ENCODE measurements around the gene FBXO33.

The FBXO33 gene

GRCh38 chr14:39416072-39416471 is 16.2 kb downstream of the FBXO33 start:
- Mint-ChIP-seq H3K27me3 (no peaks in the 10 kb centered on the region), H3K9me3 (peaks cover 30% of the 10 kb centered on the region), H3K4me1 (ENCODE audit: low read depth) (peaks cover 17% of the 10 kb centered on the region), H3K4me3 (no peak overlapping the region), H3K27ac (no peak overlapping the region), H3K36me3 (ENCODE audit: low read depth) (peaks cover 66% of the 10 kb centered on the region)

GRCh38 chr14:39406560-39406959 is 25.7 kb downstream of the FBXO33 start:
- H3K36me3 Mint-ChIP-seq (ENCODE audit: low read depth): peaks cover 28% of the 10 kb centered on the region
- H3K4me3 Mint-ChIP-seq: no peak overlapping the region
- H3K9me3 Mint-ChIP-seq: peaks cover 13% of the 10 kb centered on the region
- H3K27ac Mint-ChIP-seq: no peak overlapping the region
- peaks cover 31% of the 10 kb centered on the region for H3K4me1 Mint-ChIP-seq (ENCODE audit: low read depth)
- no peaks in the 10 kb centered on the region for H3K27me3 Mint-ChIP-seq

- Mint-ChIP-seq H3K27me3 (no peaks in the 10 kb centered on the region), H3K4me3 (no peak overlapping the region), H3K36me3 (ENCODE audit: low read depth) (peaks cover 43% of the 10 kb centered on the region), H3K4me1 (ENCODE audit: low read depth) (peaks cover 24% of the 10 kb centered on the region), H3K9me3 (no peaks in the 10 kb centered on the region), H3K27ac (no peak overlapping the region)
These were observed 33.9 kb downstream of the FBXO33 start for GRCh38 chr14:39398382-39398781.

- Mint-ChIP-seq H3K27ac (no peak overlapping the region), H3K27me3 (no peaks in the 10 kb centered on the region), H3K36me3 (ENCODE audit: low read depth) (peaks cover 42% of the 10 kb centered on the region), H3K4me3 (no peak overlapping the region), H3K9me3 (no peaks in the 10 kb centered on the region), H3K4me1 (ENCODE audit: low read depth) (peaks cover 24% of the 10 kb centered on the region)
These were observed 35.8 kb downstream of the FBXO33 start for GRCh38 chr14:39396448-39396847.

- Mint-ChIP-seq H3K36me3 (ENCODE audit: low read depth) (peaks cover 37% of the 10 kb centered on the region), H3K27ac (peak overlapping the region; percentile 87), H3K9me3 (no peaks in the 10 kb centered on the region), H3K4me3 (no peak overlapping the region), H3K4me1 (ENCODE audit: low read depth) (peaks cover 24% of the 10 kb centered on the region), H3K27me3 (no peaks in the 10 kb centered on the region)
These were observed 36.5 kb downstream of the FBXO33 start for GRCh38 chr14:39395555-39396254.

GRCh38 chr14:39393289-39393688 is 38.9 kb downstream of the FBXO33 start:
- Mint-ChIP-seq H3K4me3 (no peak overlapping the region), H3K27me3 (no peaks in the 10 kb centered on the region), H3K27ac (no peak overlapping the region)

GRCh38 chr14:39384177-39384576 is 48.1 kb downstream of the FBXO33 start:
- Mint-ChIP-seq H3K27me3 (no peaks in the 10 kb centered on the region), H3K9me3 (no peaks in the 10 kb centered on the region), H3K4me3 (no peak overlapping the region), H3K36me3 (ENCODE audit: low read depth) (peaks cover 10% of the 10 kb centered on the region), H3K4me1 (ENCODE audit: low read depth) (peaks cover 27% of the 10 kb centered on the region), H3K27ac (no peak overlapping the region)

More at GRCh38 chr14:39393289-39393688, 38.9 kb downstream of the FBXO33 start:
- H3K4me1 Mint-ChIP-seq (ENCODE audit: low read depth): peaks cover 24% of the 10 kb centered on the region
- H3K9me3 Mint-ChIP-seq: no peaks in the 10 kb centered on the region
- peaks cover 34% of the 10 kb centered on the region for H3K36me3 Mint-ChIP-seq (ENCODE audit: low read depth)

GRCh38 chr14:39383741-39384140 is 48.5 kb downstream of the FBXO33 start:
- Mint-ChIP-seq H3K27ac (no peak overlapping the region), H3K9me3 (no peaks in the 10 kb centered on the region), H3K4me3 (no peak overlapping the region), H3K27me3 (no peaks in the 10 kb centered on the region), H3K4me1 (ENCODE audit: low read depth) (peaks cover 27% of the 10 kb centered on the region), H3K36me3 (ENCODE audit: low read depth) (peaks cover 10% of the 10 kb centered on the region)

- Mint-ChIP-seq H3K4me3 (no peak overlapping the region), H3K36me3 (ENCODE audit: low read depth) (peaks cover 5% of the 10 kb centered on the region), H3K27ac (peak overlapping the region; percentile 28), H3K27me3 (no peaks in the 10 kb centered on the region), H3K9me3 (no peaks in the 10 kb centered on the region), H3K4me1 (ENCODE audit: low read depth) (peaks cover 27% of the 10 kb centered on the region)
These were observed 49.1 kb downstream of the FBXO33 start for GRCh38 chr14:39383026-39383660.

GRCh38 chr14:39382463-39382862 is 49.8 kb downstream of the FBXO33 start:
- no peak overlapping the region for H3K27ac Mint-ChIP-seq
- H3K27me3 Mint-ChIP-seq: no peaks in the 10 kb centered on the region
- H3K9me3 Mint-ChIP-seq: no peaks in the 10 kb centered on the region
- H3K36me3 Mint-ChIP-seq (ENCODE audit: low read depth): peaks cover 5% of the 10 kb centered on the region
- H3K4me1 Mint-ChIP-seq (ENCODE audit: low read depth): peaks cover 27% of the 10 kb centered on the region
- no peak overlapping the region for H3K4me3 Mint-ChIP-seq

- H3K27me3 Mint-ChIP-seq: no peaks in the 10 kb centered on the region
- H3K9me3 Mint-ChIP-seq: no peaks in the 10 kb centered on the region
These were observed 50.9 kb downstream of the FBXO33 start for GRCh38 chr14:39381366-39381765.

GRCh38 chr14:39376667-39377403 is 55.4 kb downstream of the FBXO33 start:
- H3K9me3 Mint-ChIP-seq: no peaks in the 10 kb centered on the region

More at GRCh38 chr14:39381366-39381765, 50.9 kb downstream of the FBXO33 start:
- Mint-ChIP-seq H3K27ac (no peak overlapping the region), H3K36me3 (ENCODE audit: low read depth) (peaks cover under 1% of the 10 kb centered on the region), H3K4me1 (ENCODE audit: low read depth) (peaks cover 36% of the 10 kb centered on the region), H3K4me3 (no peak overlapping the region)

GRCh38 chr14:39374851-39375250 is 57.4 kb downstream of the FBXO33 start:
- no peaks in the 10 kb centered on the region for H3K9me3 Mint-ChIP-seq
- H3K36me3 Mint-ChIP-seq (ENCODE audit: low read depth): peaks cover 4% of the 10 kb centered on the region
- peaks cover 10% of the 10 kb centered on the region for H3K4me1 Mint-ChIP-seq (ENCODE audit: low read depth)
- H3K4me3 Mint-ChIP-seq: no peak overlapping the region
- no peaks in the 10 kb centered on the region for H3K27me3 Mint-ChIP-seq
- H3K27ac Mint-ChIP-seq: no peak overlapping the region

More at GRCh38 chr14:39376667-39377403, 55.4 kb downstream of the FBXO33 start:
- H3K27ac Mint-ChIP-seq: no peak overlapping the region
- H3K36me3 Mint-ChIP-seq (ENCODE audit: low read depth): no peaks in the 10 kb centered on the region
- H3K4me1 Mint-ChIP-seq (ENCODE audit: low read depth): peaks cover 14% of the 10 kb centered on the region
- no peaks in the 10 kb centered on the region for H3K27me3 Mint-ChIP-seq
- H3K4me3 Mint-ChIP-seq: no peak overlapping the region

- peaks cover 9% of the 10 kb centered on the region for H3K36me3 Mint-ChIP-seq (ENCODE audit: low read depth)
- H3K27me3 Mint-ChIP-seq: no peaks in the 10 kb centered on the region
- no peaks in the 10 kb centered on the region for H3K9me3 Mint-ChIP-seq
- peaks cover 10% of the 10 kb centered on the region for H3K4me1 Mint-ChIP-seq (ENCODE audit: low read depth)
- H3K27ac Mint-ChIP-seq: no peak overlapping the region
- no peak overlapping the region for H3K4me3 Mint-ChIP-seq
These were observed 59.6 kb downstream of the FBXO33 start for GRCh38 chr14:39372656-39373055.

GRCh38 chr14:39370415-39370814 is 61.8 kb downstream of the FBXO33 start:
- H3K27ac Mint-ChIP-seq: no peak overlapping the region
- H3K4me3 Mint-ChIP-seq: no peak overlapping the region
- no peaks in the 10 kb centered on the region for H3K4me1 Mint-ChIP-seq (ENCODE audit: low read depth)

More at GRCh38 chr14:39370415-39370814, 61.8 kb downstream of the FBXO33 start:
- Mint-ChIP-seq H3K9me3 (peaks cover 6% of the 10 kb centered on the region), H3K36me3 (ENCODE audit: low read depth) (peaks cover 14% of the 10 kb centered on the region), H3K27me3 (no peaks in the 10 kb centered on the region)
